OCI-LY1 (cell line): ENCODE results near the gene BHLHA9.

Experiments used
- H2AFZ ChIP-seq: fragments of 200-600 bp; sonication (generic), shearing (Covaris generic); 2 replicates; pipeline ENCODE4 v1.6.0; 2014; ENCODE audit warnings: antibody characterized with exemption, mild to moderate bottlenecking, low read length
- H3F3A ChIP-seq: fragments of 200-600 bp; sonication (generic), shearing (Covaris generic); 2 replicates; pipeline ENCODE4 v1.6.0; 2014; ENCODE audit warnings: mild to moderate bottlenecking, antibody characterized with exemption, low read length, moderate library complexity; ENCODE audit not compliant: insufficient read depth
- H3K27ac ChIP-seq: fragments of 200-600 bp; sonication (generic); 2 replicates; pipeline ENCODE4 v1.5.1; 2014; ENCODE audit warnings: low read length, mixed run types, mild to moderate bottlenecking, low read depth; ENCODE audit not compliant: poor library complexity, severe bottlenecking
- H3K27me3 ChIP-seq: fragments of 200-600 bp; sonication (generic); 2 replicates; pipeline ENCODE4 v1.6.0; 2014; ENCODE audit warnings: antibody characterized with exemption, mild to moderate bottlenecking, low read length, moderate library complexity; ENCODE audit not compliant: insufficient read depth
- H3K36me3 ChIP-seq: fragments of 200-600 bp; sonication (generic); 2 replicates; pipeline ENCODE4 v1.6.1; 2014; ENCODE audit warnings: mild to moderate bottlenecking, antibody characterized with exemption, low read length, moderate library complexity, mixed read lengths; ENCODE audit not compliant: insufficient read depth
- H3K4me1 ChIP-seq: fragments of 200-600 bp; sonication (generic); 2 replicates; pipeline ENCODE4 v1.5.1; 2014; ENCODE audit warnings: mild to moderate bottlenecking, low read length, moderate library complexity; ENCODE audit not compliant: insufficient read depth, severe bottlenecking
- H3K4me2 ChIP-seq: fragments of 200-600 bp; sonication (generic), shearing (Covaris generic); 2 replicates; pipeline ENCODE4 v1.6.1; 2014; ENCODE audit warnings: low read length
- H3K4me3 ChIP-seq: fragments of 200-600 bp; sonication (generic); 2 replicates; pipeline ENCODE4 v1.5.1; 2014; ENCODE audit warnings: low read length, low read depth, mild to moderate bottlenecking, mixed read lengths; ENCODE audit not compliant: poor library complexity, severe bottlenecking
- H3K79me2 ChIP-seq: fragments of 200-600 bp; shearing (Covaris generic); 2 replicates; pipeline ENCODE4 v1.6.1; 2016; ENCODE audit warnings: mixed run types, low read length, mixed read lengths; ENCODE audit not compliant: insufficient read depth
- H3K9ac ChIP-seq: fragments of 200-600 bp; sonication (generic), shearing (Covaris generic); 2 replicates; pipeline ENCODE4 v1.6.1; 2014; ENCODE audit warnings: mild to moderate bottlenecking, low read length, mixed read lengths
- H3K9me2 ChIP-seq: fragments of 200-600 bp; sonication (generic), shearing (Covaris generic); 2 replicates; pipeline ENCODE4 v1.6.1; 2014; ENCODE audit warnings: low read depth, mild to moderate bottlenecking, low read length, mixed read lengths
- H3K9me3 ChIP-seq: fragments of 200-600 bp; shearing (Covaris generic); 2 replicates; pipeline ENCODE4 v1.6.1; 2014; ENCODE audit warnings: low read length, mixed read lengths
- H4K20me1 ChIP-seq: fragments of 200-600 bp; sonication (generic), shearing (Covaris generic); 2 replicates; pipeline ENCODE4 v1.6.0; 2016; ENCODE audit warnings: mild to moderate bottlenecking, low read length; ENCODE audit not compliant: insufficient read depth
- EZH2 ChIP-seq: fragments of 200-600 bp; sonication (generic), shearing (Covaris generic); IDR thresholded peaks from 2 replicates; pipeline ENCODE4 v1.8.0; 2017; ENCODE audit warnings: borderline replicate concordance, mixed run types, mild to moderate bottlenecking, antibody characterized with exemption, low read length, moderate library complexity, mixed read lengths
- TF ChIP-seq, protein P1 (sequence below): fragments of 200-600 bp; sonication (generic), shearing (Covaris generic); IDR thresholded peaks from 2 replicates; pipeline ENCODE4 v1.5.1; 2017; ENCODE audit warnings: mild to moderate bottlenecking, antibody characterized with exemption, low read length, moderate library complexity, mixed read lengths

The BHLHA9 gene

GRCh38 chr17:1244606-1245012 is 25.6 kb upstream of the BHLHA9 start:
- Histone ChIP-seq H3K79me2 (no peaks in the 10 kb centered on the region), H3K4me3 (no peak overlapping the region), H3F3A (no peaks in the 10 kb centered on the region), H3K4me1 (no peaks in the 10 kb centered on the region), H3K27me3 (peaks cover 3% of the 10 kb centered on the region; the same call in 1 of the 2 replicates), H3K9me2 (no peaks in the 10 kb centered on the region), H4K20me1 (no peaks in the 10 kb centered on the region), H3K9me3 (0 out of 2 replicates have a peak, but pooled peaks cover 2% of the 10 kb centered on the region), H2AFZ (no peak overlapping the region), H3K36me3 (no peaks in the 10 kb centered on the region), H3K27ac (no peak overlapping the region), H3K9ac (no peak overlapping the region), H3K4me2 (no peak overlapping the region)
- TF ChIP-seq EZH2: no peak
- TF ChIP-seq, protein P1, sequence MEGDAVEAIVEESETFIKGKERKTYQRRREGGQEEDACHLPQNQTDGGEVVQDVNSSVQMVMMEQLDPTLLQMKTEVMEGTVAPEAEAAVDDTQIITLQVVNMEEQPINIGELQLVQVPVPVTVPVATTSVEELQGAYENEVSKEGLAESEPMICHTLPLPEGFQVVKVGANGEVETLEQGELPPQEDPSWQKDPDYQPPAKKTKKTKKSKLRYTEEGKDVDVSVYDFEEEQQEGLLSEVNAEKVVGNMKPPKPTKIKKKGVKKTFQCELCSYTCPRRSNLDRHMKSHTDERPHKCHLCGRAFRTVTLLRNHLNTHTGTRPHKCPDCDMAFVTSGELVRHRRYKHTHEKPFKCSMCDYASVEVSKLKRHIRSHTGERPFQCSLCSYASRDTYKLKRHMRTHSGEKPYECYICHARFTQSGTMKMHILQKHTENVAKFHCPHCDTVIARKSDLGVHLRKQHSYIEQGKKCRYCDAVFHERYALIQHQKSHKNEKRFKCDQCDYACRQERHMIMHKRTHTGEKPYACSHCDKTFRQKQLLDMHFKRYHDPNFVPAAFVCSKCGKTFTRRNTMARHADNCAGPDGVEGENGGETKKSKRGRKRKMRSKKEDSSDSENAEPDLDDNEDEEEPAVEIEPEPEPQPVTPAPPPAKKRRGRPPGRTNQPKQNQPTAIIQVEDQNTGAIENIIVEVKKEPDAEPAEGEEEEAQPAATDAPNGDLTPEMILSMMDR: no peak

GRCh38 chr17:1251866-1252608 is 18.2 kb upstream of the BHLHA9 start:
- H3K79me2 ChIP-seq: no peaks in the 10 kb centered on the region
- no peak overlapping the region for H3K27ac ChIP-seq
- H3K9ac ChIP-seq: no peak overlapping the region
- H3F3A ChIP-seq: no peaks in the 10 kb centered on the region
- H3K27me3 ChIP-seq: no peaks in the 10 kb centered on the region
- no peak overlapping the region for H3K4me2 ChIP-seq
- H2AFZ ChIP-seq: no peak overlapping the region
- no peak overlapping the region for H3K4me3 ChIP-seq
- no peaks in the 10 kb centered on the region for H3K9me2 ChIP-seq
- no peaks in the 10 kb centered on the region for H4K20me1 ChIP-seq
- no peaks in the 10 kb centered on the region for H3K36me3 ChIP-seq
- peaks cover 7% of the 10 kb centered on the region for H3K4me1 ChIP-seq
- H3K9me3 ChIP-seq: 0 out of 2 replicates have a peak, but pooled peaks cover 2% of the 10 kb centered on the region
- TF ChIP-seq EZH2: no peak
- TF ChIP-seq, protein P1: no peak

- no peak for TF ChIP-seq EZH2
- TF ChIP-seq, protein P1: no peak
- H4K20me1 ChIP-seq: no peaks in the 10 kb centered on the region
- H3K27ac ChIP-seq: no peak overlapping the region
- no peak overlapping the region for H3K4me2 ChIP-seq
- no peaks in the 10 kb centered on the region for H3K79me2 ChIP-seq
- no peaks in the 10 kb centered on the region for H3F3A ChIP-seq
- no peaks in the 10 kb centered on the region for H3K9me3 ChIP-seq
- H3K4me3 ChIP-seq: no peak overlapping the region
- no peak overlapping the region for H2AFZ ChIP-seq
- no peak overlapping the region for H3K9ac ChIP-seq
- H3K27me3 ChIP-seq: no peaks in the 10 kb centered on the region; the same call in 1 of the 2 replicates
- H3K4me1 ChIP-seq: peaks cover 11% of the 10 kb centered on the region
- no peaks in the 10 kb centered on the region for H3K36me3 ChIP-seq
- no peaks in the 10 kb centered on the region for H3K9me2 ChIP-seq
These were observed 15.2 kb upstream of the BHLHA9 start for GRCh38 chr17:1255041-1255440.
